Calu3 (cell line): ENCODE data around the gene THAP2. TPM values are rescaled to one million over a fixed set of nuclear protein-coding genes. Genes with fewer than 3 reads are reported as not detected.

Experiments used
- BruUV-seq: library from RNA; stranded (reverse); fragments of 400-500 nt; replicated peaks from 2 replicates; lab custom pipeline; 2021; lab: Mats Ljungman, UMichigan
- CTCF ChIA-PET: fragments of 300-600 bp; sonication (Branson Sonifier 250); formaldehyde crosslinking; loops from one replicate; lab custom pipeline; 2022; ENCODE audit warnings: antibody characterized with exemption; lab: Charles Lee
- DNase-seq: peaks from one replicate; pipeline ENCODE4 v3.0.0; 2022
- H3K27ac Mint-ChIP-seq: one replicate; pipeline ENCODE4 v1.8.0; 2022; ENCODE audit warnings: mixed read lengths; ENCODE audit not compliant: unreplicated experiment
- H3K27me3 Mint-ChIP-seq: one replicate; pipeline ENCODE4 v1.8.0; 2022; ENCODE audit warnings: mixed read lengths; ENCODE audit not compliant: unreplicated experiment
- H3K36me3 Mint-ChIP-seq: one replicate; pipeline ENCODE4 v1.8.0; 2022; ENCODE audit warnings: mild to moderate bottlenecking, moderate library complexity, mixed read lengths; ENCODE audit not compliant: insufficient read depth, unreplicated experiment
- H3K4me1 Mint-ChIP-seq: one replicate; pipeline ENCODE4 v1.8.0; 2022; ENCODE audit warnings: mild to moderate bottlenecking, low read depth, mixed read lengths; ENCODE audit not compliant: unreplicated experiment
- H3K4me3 Mint-ChIP-seq: one replicate; pipeline ENCODE4 v1.8.0; 2022; ENCODE audit warnings: mild to moderate bottlenecking, low read depth, moderate library complexity, mixed read lengths; ENCODE audit not compliant: unreplicated experiment
- H3K9me3 Mint-ChIP-seq: one replicate; pipeline ENCODE4 v1.8.0; 2022; ENCODE audit warnings: low read depth, mixed read lengths; ENCODE audit not compliant: unreplicated experiment
- intact Hi-C: fragments of 100-400 bp; cut with micrococcal nuclease; formaldehyde crosslinking; loops from one replicate; pipeline ENCODE4 v1.10.0; 2022; ENCODE audit not compliant: unreplicated experiment
- total RNA-seq: library from RNA; stranded (reverse); gene quantifications from 2 replicates; pipeline ENCODE4 v1.2.3, GENCODE V29; 2022
- TF ChIP-seq, protein P1 (sequence below): fragments of 200-600 bp; IDR thresholded peaks from one replicate; pipeline ENCODE4 v1.8.0; 2022; ENCODE audit warnings: antibody characterized with exemption; ENCODE audit not compliant: unreplicated experiment

The THAP2 gene
- total RNA-seq, 1 experiment from 2014 or later: 9.6 TPM

DNA sequence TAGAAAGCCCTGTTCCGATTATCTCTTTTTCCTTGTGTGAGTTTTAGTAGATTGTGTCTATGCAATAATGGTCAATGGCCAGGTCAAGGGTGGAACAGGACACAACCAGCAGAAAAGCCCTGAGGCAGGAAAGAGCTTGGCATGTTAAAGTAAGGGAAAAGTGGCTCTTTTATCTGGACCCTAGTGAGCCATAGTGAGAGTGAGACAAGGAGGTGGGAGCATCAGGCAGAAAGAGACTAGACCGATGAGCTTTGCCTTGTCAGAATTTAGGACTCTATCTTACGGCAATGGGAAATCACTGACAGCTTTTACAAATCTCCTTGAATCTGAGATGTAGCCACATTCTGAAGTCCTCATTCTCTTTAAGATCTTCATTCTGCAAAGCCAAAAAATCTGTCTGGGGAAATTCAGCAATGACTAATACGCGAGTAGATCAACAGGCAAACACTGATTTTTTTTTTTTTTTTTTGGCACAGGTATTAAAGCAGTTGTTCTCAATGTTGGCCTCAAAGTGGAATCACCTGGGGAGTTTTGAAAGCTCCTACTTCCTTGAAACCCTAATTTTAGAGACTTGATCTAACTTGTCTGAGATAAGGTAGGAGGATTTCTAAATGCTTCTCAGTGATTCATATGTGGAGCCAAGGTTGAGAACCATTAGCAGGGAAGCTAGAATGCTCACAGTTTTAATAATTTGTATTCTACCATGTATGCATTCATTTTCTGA lies 55.7 kb downstream of the THAP2 start:
- TF ChIP-seq, protein P1, sequence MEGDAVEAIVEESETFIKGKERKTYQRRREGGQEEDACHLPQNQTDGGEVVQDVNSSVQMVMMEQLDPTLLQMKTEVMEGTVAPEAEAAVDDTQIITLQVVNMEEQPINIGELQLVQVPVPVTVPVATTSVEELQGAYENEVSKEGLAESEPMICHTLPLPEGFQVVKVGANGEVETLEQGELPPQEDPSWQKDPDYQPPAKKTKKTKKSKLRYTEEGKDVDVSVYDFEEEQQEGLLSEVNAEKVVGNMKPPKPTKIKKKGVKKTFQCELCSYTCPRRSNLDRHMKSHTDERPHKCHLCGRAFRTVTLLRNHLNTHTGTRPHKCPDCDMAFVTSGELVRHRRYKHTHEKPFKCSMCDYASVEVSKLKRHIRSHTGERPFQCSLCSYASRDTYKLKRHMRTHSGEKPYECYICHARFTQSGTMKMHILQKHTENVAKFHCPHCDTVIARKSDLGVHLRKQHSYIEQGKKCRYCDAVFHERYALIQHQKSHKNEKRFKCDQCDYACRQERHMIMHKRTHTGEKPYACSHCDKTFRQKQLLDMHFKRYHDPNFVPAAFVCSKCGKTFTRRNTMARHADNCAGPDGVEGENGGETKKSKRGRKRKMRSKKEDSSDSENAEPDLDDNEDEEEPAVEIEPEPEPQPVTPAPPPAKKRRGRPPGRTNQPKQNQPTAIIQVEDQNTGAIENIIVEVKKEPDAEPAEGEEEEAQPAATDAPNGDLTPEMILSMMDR: no peak
- Mint-ChIP-seq H3K27ac (no peak overlapping the region), H3K27me3 (no peaks in the 10 kb centered on the region), H3K4me3 (no peak overlapping the region), H3K9me3 (no peaks in the 10 kb centered on the region), H3K36me3 (no peaks in the 10 kb centered on the region), H3K4me1 (peaks cover 10% of the 10 kb centered on the region)
- no peak for DNase-seq
- CTCF ChIA-PET: interaction anchor here (0.7 to 1.5 kb wide), 5 partner anchors 10 to 55 kb away, joined by 3 to 5 read pairs (median 5); partner anchors contain the start of gene TMEM19
- intact Hi-C loops: no loop called here
- no TSS peak for BruUV-seq

DNA sequence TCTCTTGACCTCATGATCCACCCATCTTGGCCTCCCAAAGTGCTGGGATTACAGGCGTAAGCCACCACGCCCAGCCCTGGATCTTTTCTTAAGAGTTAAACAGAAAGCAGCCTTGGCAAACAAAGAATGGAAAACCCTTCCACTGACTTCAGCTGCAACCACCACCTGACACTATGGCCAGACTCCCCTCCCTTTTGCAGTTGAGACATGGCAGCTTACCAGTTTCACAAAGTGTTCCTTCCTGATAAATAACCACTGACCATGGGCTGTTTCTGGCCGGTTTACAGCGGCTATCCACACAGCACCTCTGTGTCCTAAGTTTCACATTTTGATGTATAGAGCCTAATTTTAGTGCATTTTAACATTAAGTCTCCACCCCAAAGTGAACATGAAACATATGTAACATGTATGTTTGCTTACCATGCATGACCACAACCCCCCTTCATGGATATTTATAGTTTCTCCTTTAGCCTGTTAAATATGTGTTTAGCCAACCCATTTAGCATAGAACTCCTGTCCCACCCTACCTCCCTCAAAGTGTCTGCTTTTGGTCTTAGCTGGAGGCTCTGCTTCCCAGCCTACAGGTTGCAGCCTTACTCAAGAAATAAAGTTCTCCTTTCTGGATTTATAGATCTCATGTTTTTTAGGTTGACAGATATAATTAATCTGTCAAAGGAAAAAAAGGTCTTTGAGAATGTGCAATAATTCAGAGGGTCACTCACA lies 57.8 kb downstream of the THAP2 start:
- H3K9me3 Mint-ChIP-seq: peaks cover 2% of the 10 kb centered on the region
- no TSS peak for BruUV-seq
- intact Hi-C loops: no loop called here
- DNase-seq: no peak
- no peaks in the 10 kb centered on the region for H3K27me3 Mint-ChIP-seq
- H3K27ac Mint-ChIP-seq: no peak overlapping the region
- TF ChIP-seq, protein P1: no peak
- H3K36me3 Mint-ChIP-seq: no peaks in the 10 kb centered on the region
- no peak overlapping the region for H3K4me3 Mint-ChIP-seq
- CTCF ChIA-PET: interaction anchor here (0.7 kb wide), 1 partner anchor 14 kb away, joined by 4 read pairs; no protein-coding TSS in a partner anchor
- H3K4me1 Mint-ChIP-seq: peaks cover 10% of the 10 kb centered on the region

DNA sequence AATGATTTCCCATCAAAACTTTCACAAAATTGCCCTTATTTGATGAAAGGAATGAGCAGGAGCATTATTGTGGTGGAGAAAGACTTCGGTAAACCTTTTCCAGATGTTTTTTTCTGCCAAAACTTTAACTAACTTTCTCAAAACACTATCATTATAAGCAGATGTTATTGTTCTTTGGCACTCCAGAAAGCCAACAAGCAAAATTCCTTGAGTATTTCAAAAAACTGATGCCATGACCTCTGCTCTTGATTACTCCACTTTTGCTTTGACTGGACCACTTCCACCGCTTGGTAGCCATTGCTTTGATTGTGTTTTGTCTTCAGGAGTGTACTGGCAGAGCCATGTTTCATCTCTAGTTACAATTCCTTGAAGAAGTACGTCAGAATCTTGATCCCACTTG lies 60.9 kb downstream of the THAP2 start:
- TF ChIP-seq, protein P1: no peak
- CTCF ChIA-PET: no interaction called here
- H3K4me1 Mint-ChIP-seq: peaks cover under 1% of the 10 kb centered on the region
- no peak overlapping the region for H3K27ac Mint-ChIP-seq
- DNase-seq: no peak
- BruUV-seq: no TSS peak
- no peaks in the 10 kb centered on the region for H3K27me3 Mint-ChIP-seq
- peaks cover 2% of the 10 kb centered on the region for H3K9me3 Mint-ChIP-seq
- intact Hi-C loops: no loop called here
- no peak overlapping the region for H3K4me3 Mint-ChIP-seq
- no peaks in the 10 kb centered on the region for H3K36me3 Mint-ChIP-seq

DNA sequence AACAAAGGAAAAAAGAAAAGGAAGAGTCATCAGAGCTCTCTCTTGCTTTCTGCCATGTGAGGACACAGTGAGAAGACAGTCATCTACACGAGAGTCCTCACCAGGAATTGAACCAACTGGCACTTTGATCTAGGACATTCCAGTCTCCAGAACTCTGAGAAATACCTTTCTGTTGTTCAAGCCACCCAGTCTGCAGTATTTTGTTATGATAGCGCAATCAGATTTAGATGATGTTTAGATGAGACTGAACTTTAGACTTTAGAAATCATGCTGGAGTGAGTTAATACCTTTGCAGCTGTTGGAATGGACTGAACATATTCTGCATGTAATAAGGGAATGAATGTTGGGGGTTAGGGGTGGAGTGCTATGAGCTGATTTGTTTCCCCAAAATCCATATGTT lies 62.4 kb downstream of the THAP2 start:
- no peaks in the 10 kb centered on the region for H3K27me3 Mint-ChIP-seq
- peaks cover 9% of the 10 kb centered on the region for H3K4me1 Mint-ChIP-seq
- intact Hi-C loops: no loop called here
- DNase-seq: no peak
- H3K27ac Mint-ChIP-seq: no peak overlapping the region
- CTCF ChIA-PET: no interaction called here
- TF ChIP-seq, protein P1: no peak
- BruUV-seq: no TSS peak
- H3K36me3 Mint-ChIP-seq: no peaks in the 10 kb centered on the region
- peaks cover 2% of the 10 kb centered on the region for H3K9me3 Mint-ChIP-seq
- no peak overlapping the region for H3K4me3 Mint-ChIP-seq
